ENCODE data around the gene SYT12. TPM values are rescaled to one million over a fixed set of nuclear protein-coding genes. Genes with fewer than 3 reads are reported as not detected.

SYT12 gene
- total RNA-seq, 2 experiments from 2014 or later: not detected

- ChIA-PET CTCF (interaction anchor here (0.6 to 1.8 kb wide), 6 partner anchors 37 to 963 kb away, joined by 3 to 21 read pairs (median 3); partner anchors contain the start of gene KDM2A), POLR2A (interaction anchor here (0.6 to 2.0 kb wide), 5 partner anchors 35 to 423 kb away, joined by 3 to 7 read pairs (median 3); partner anchors contain the start of gene KDM2A)
- Mint-ChIP-seq H3K27ac (no peak overlapping the region), H3K27me3 (peaks cover 11% of the 10 kb centered on the region), H3K4me1 (ENCODE audit: low read depth) (peaks cover 11% of the 10 kb centered on the region), H3K36me3 (ENCODE audit: low read depth) (no peaks in the 10 kb centered on the region), H3K4me3 (no peak overlapping the region), H3K9me3 (no peaks in the 10 kb centered on the region)
- Histone ChIP-seq H3K36me3 (ENCODE audit: insufficient read depth, low read length) (no peaks in the 10 kb centered on the region), H3K27me3 (ENCODE audit: control insufficient read depth in 1 of 2, insufficient read depth in 2 of 2, low read length in 2 of 2) (no peaks in the 10 kb centered on the region), H3K27ac (ENCODE audit: low read depth in 1 of 2, low read length in 2 of 2) (no peak overlapping the region), H3K4me3 (ENCODE audit: low read length) (no peak overlapping the region), H3K9me3 (ENCODE audit: control insufficient read depth in 1 of 2, insufficient read depth in 1 of 2, low read length in 2 of 2) (no peaks in the 10 kb centered on the region), H3K4me1 (ENCODE audit: insufficient read depth, low read length) (peaks cover 12% of the 10 kb centered on the region)
- intact Hi-C loops (cut with DNase I, micrococcal nuclease): loop anchor here (5.0 kb wide), 3 partner anchors 35 to 235 kb away; partner anchors contain the start of gene KDM2A (in 1 of the 2)
- ATAC-seq (ENCODE audit: poor library complexity): peak; percentile 37
- peak in 4 of 14 experiments; percentile 10 to 39 (median 21) for DNase-seq
- no peak for TF ChIP-seq CTCF (IDR thresholded peaks at IDR 0.05)
Measured at GRCh38 chr11:67082071-67082791, 59.3 kb downstream of the SYT12 start.

- Histone ChIP-seq H3K4me3 (ENCODE audit: low read length) (no peak overlapping the region), H3K4me1 (ENCODE audit: insufficient read depth, low read length) (peaks cover 12% of the 10 kb centered on the region), H3K9me3 (ENCODE audit: control insufficient read depth in 1 of 2, insufficient read depth in 1 of 2, low read length in 2 of 2) (no peaks in the 10 kb centered on the region), H3K36me3 (ENCODE audit: insufficient read depth, low read length) (no peaks in the 10 kb centered on the region), H3K27ac (ENCODE audit: low read depth in 1 of 2, low read length in 2 of 2) (no peak overlapping the region), H3K27me3 (ENCODE audit: control insufficient read depth in 1 of 2, insufficient read depth in 2 of 2, low read length in 2 of 2) (no peaks in the 10 kb centered on the region)
- no peak for DNase-seq
- ChIA-PET CTCF (no interaction called here), POLR2A (interaction anchor here (1.5 kb wide), 1 partner anchor 89 kb away, joined by 4 read pairs; no protein-coding TSS in a partner anchor)
- ATAC-seq (ENCODE audit: poor library complexity): no peak
- Mint-ChIP-seq H3K36me3 (ENCODE audit: low read depth) (no peaks in the 10 kb centered on the region), H3K27me3 (peaks cover 11% of the 10 kb centered on the region), H3K9me3 (no peaks in the 10 kb centered on the region), H3K4me1 (ENCODE audit: low read depth) (peaks cover 11% of the 10 kb centered on the region), H3K27ac (no peak overlapping the region), H3K4me3 (no peak overlapping the region)
- no peak for TF ChIP-seq CTCF (IDR thresholded peaks at IDR 0.05)
- intact Hi-C loops (cut with DNase I, micrococcal nuclease): loop anchor here (5.0 kb wide), 3 partner anchors 33 to 233 kb away; partner anchors contain the start of gene KDM2A (in 1 of the 2)
Measured at GRCh38 chr11:67083786-67084366, 60.9 kb downstream of the SYT12 start.

- CTCF ChIA-PET: no interaction called here
- no peak for TF ChIP-seq CTCF (IDR thresholded peaks at IDR 0.05)
- Histone ChIP-seq H3K36me3 (ENCODE audit: insufficient read depth, low read length) (no peaks in the 10 kb centered on the region), H3K4me3 (ENCODE audit: low read length) (no peak overlapping the region), H3K27ac (ENCODE audit: low read depth in 1 of 2, low read length in 2 of 2) (no peak overlapping the region), H3K9me3 (ENCODE audit: control insufficient read depth in 1 of 2, insufficient read depth in 1 of 2, low read length in 2 of 2) (no peaks in the 10 kb centered on the region), H3K4me1 (ENCODE audit: insufficient read depth, low read length) (peaks cover 12% of the 10 kb centered on the region), H3K27me3 (ENCODE audit: control insufficient read depth in 1 of 2, insufficient read depth in 2 of 2, low read length in 2 of 2) (no peaks in the 10 kb centered on the region)
- H3K27ac Mint-ChIP-seq: no peak overlapping the region
- no peak overlapping the region for H3K4me3 Mint-ChIP-seq
- no peaks in the 10 kb centered on the region for H3K36me3 Mint-ChIP-seq (ENCODE audit: low read depth)
- DNase-seq (no peak), ATAC-seq (ENCODE audit: poor library complexity) (no peak)
- H3K9me3 Mint-ChIP-seq: no peaks in the 10 kb centered on the region
- intact Hi-C loops (cut with DNase I, micrococcal nuclease): no loop called here
- POLR2A ChIA-PET: no interaction called here
- H3K27me3 Mint-ChIP-seq: peaks cover 11% of the 10 kb centered on the region
- H3K4me1 Mint-ChIP-seq (ENCODE audit: low read depth): peaks cover 11% of the 10 kb centered on the region
Measured at GRCh38 chr11:67085617-67086016, 62.7 kb downstream of the SYT12 start.
